ENCODE measurements around the gene FOXN3.

Gene FOXN3

GRCh38 chr14:89359477-89360222, 57.4 kb downstream of the FOXN3 start:
- no peak for DNase-seq (ENCODE audit: low read depth)

- no peak for DNase-seq (ENCODE audit: low read depth)
These were observed 59.3 kb downstream of the FOXN3 start for GRCh38 chr14:89357655-89358297.

GRCh38 chr14:89356927-89357326, 60.1 kb downstream of the FOXN3 start:
- DNase-seq (ENCODE audit: low read depth), result no peak

GRCh38 chr14:89356496-89356895, 60.5 kb downstream of the FOXN3 start:
- no peak for DNase-seq (ENCODE audit: low read depth)

GRCh38 chr14:89353766-89354113, 63.3 kb downstream of the FOXN3 start:
- DNase-seq (ENCODE audit: low read depth), result no peak

GRCh38 chr14:89352976-89353765, 63.9 kb downstream of the FOXN3 start:
- DNase-seq (ENCODE audit: low read depth), result no peak

GRCh38 chr14:89351516-89352404, 65.3 kb downstream of the FOXN3 start:
- DNase-seq (ENCODE audit: low read depth), result no peak

- no peak for DNase-seq (ENCODE audit: low read depth)
These were observed 65.9 kb downstream of the FOXN3 start for GRCh38 chr14:89351221-89351515.

- DNase-seq (ENCODE audit: low read depth), result no peak
These were observed 66.9 kb downstream of the FOXN3 start for GRCh38 chr14:89350152-89350551.

- DNase-seq (ENCODE audit: low read depth), result no peak
These were observed 67.6 kb downstream of the FOXN3 start for GRCh38 chr14:89349171-89350008.

GRCh38 chr14:89348722-89349121, 68.3 kb downstream of the FOXN3 start:
- DNase-seq (ENCODE audit: low read depth), result no peak

GRCh38 chr14:89347885-89348284, 69.1 kb downstream of the FOXN3 start:
- no peak for DNase-seq (ENCODE audit: low read depth)

- no peak for DNase-seq (ENCODE audit: low read depth)
These were observed 72.1 kb downstream of the FOXN3 start for GRCh38 chr14:89344920-89345254.

GRCh38 chr14:89343356-89343755, 73.7 kb downstream of the FOXN3 start:
- no peak for DNase-seq (ENCODE audit: low read depth)

GRCh38 chr14:89342049-89342448, 75.0 kb downstream of the FOXN3 start:
- DNase-seq (ENCODE audit: low read depth), result no peak

GRCh38 chr14:89340200-89341181, 76.5 kb downstream of the FOXN3 start:
- no peak for DNase-seq (ENCODE audit: low read depth)

- DNase-seq (ENCODE audit: low read depth), result no peak
These were observed 77.5 kb downstream of the FOXN3 start for GRCh38 chr14:89339579-89339978.

- no peak for DNase-seq (ENCODE audit: low read depth)
These were observed 77.9 kb downstream of the FOXN3 start for GRCh38 chr14:89339158-89339557.

GRCh38 chr14:89336338-89336737, 80.7 kb downstream of the FOXN3 start:
- DNase-seq (ENCODE audit: low read depth), result no peak

GRCh38 chr14:89332031-89332430, 85.0 kb downstream of the FOXN3 start:
- DNase-seq (ENCODE audit: low read depth), result no peak
